ENCODE data around the gene PSMB7. TPM values are rescaled to one million over a fixed set of nuclear protein-coding genes. Genes with fewer than 3 reads are reported as not detected.
A peak's percentile ranks its signal among the peaks of the same experiment; 100 is the strongest.

The PSMB7 gene
- polyA plus RNA-seq, 4 donors: 139 to 221 (median 189) TPM

- Histone ChIP-seq H3K27me3 (ENCODE audit: control insufficient read depth in 3 of 3, insufficient read depth in 3 of 3, low read length in 3 of 3) (no peaks in the 10 kb centered on the region), H3K9me3 (ENCODE audit: control insufficient read depth in 2 of 2, insufficient read depth in 1 of 2, low read depth in 1 of 2, low read length in 1 of 2) (no peaks in the 10 kb centered on the region), H3K36me3 (ENCODE audit: control insufficient read depth in 3 of 3, insufficient read depth in 2 of 3, low read depth in 1 of 3, low read length in 3 of 3) (peaks cover 0 to 24% (median 3%) of the 10 kb centered on the region in 3 donors), H3K27ac (ENCODE audit: low read depth in 1 of 3, low read length in 2 of 3) (no peak overlapping the region), H3K4me3 (ENCODE audit: low read depth in 1 of 3, low read length in 3 of 3) (no peak overlapping the region), H3K4me1 (ENCODE audit: control insufficient read depth in 3 of 3, insufficient read depth in 2 of 3, low read depth in 1 of 3, low read length in 2 of 3) (peaks cover 2 to 10% (median 4%) of the 10 kb centered on the region in 3 donors)
- FAIRE-seq (no peak), DNase-seq (no peak)
- 88 to 94% (median 94%) methylated on average over 12 of the region's 12 CpGs for WGBS, 3 donors
These were observed 22.9 kb downstream of the PSMB7 start for GRCh38 chr9:124392254-124392870.

GRCh38 chr9:124390794-124391658 is 24.2 kb downstream of the PSMB7 start:
- FAIRE-seq (no peak), DNase-seq (peak; percentile 22 to 82)
- Histone ChIP-seq H3K4me3 (ENCODE audit: low read depth in 1 of 3, low read length in 3 of 3) (no peak overlapping the region), H3K4me1 (ENCODE audit: control insufficient read depth in 3 of 3, insufficient read depth in 2 of 3, low read depth in 1 of 3, low read length in 2 of 3) (peaks cover 2 to 15% (median 6%) of the 10 kb centered on the region in 3 donors), H3K27ac (ENCODE audit: low read depth in 1 of 3, low read length in 2 of 3) (peak overlapping the region in 1 of 3 donors; percentile 25), H3K9me3 (ENCODE audit: control insufficient read depth in 2 of 2, insufficient read depth in 1 of 2, low read depth in 1 of 2, low read length in 1 of 2) (no peaks in the 10 kb centered on the region), H3K36me3 (ENCODE audit: control insufficient read depth in 3 of 3, insufficient read depth in 2 of 3, low read depth in 1 of 3, low read length in 3 of 3) (peaks cover 0 to 21% (median 3%) of the 10 kb centered on the region in 3 donors), H3K27me3 (ENCODE audit: control insufficient read depth in 3 of 3, insufficient read depth in 3 of 3, low read length in 3 of 3) (no peaks in the 10 kb centered on the region)
- WGBS, 3 donors: 28 to 48% (median 37%) methylated on average over 9 of the region's 9 CpGs

- DNase-seq (peak in 1 of 2 donors; percentile 5), FAIRE-seq (no peak)
- H3K27me3 ChIP-seq (ENCODE audit: control insufficient read depth in 3 of 3, insufficient read depth in 3 of 3, low read length in 3 of 3): no peaks in the 10 kb centered on the region
- peaks cover 0 to 18% (median 3%) of the 10 kb centered on the region in 3 donors for H3K36me3 ChIP-seq (ENCODE audit: control insufficient read depth in 3 of 3, insufficient read depth in 2 of 3, low read depth in 1 of 3, low read length in 3 of 3)
- H3K27ac ChIP-seq (ENCODE audit: low read depth in 1 of 3, low read length in 2 of 3): no peak overlapping the region
- 72 to 92% (median 74%) methylated on average over 7 of the region's 7 CpGs for WGBS, 3 donors
- no peaks in the 10 kb centered on the region for H3K9me3 ChIP-seq (ENCODE audit: control insufficient read depth in 2 of 2, insufficient read depth in 1 of 2, low read depth in 1 of 2, low read length in 1 of 2)
- peaks cover 2 to 15% (median 6%) of the 10 kb centered on the region in 3 donors for H3K4me1 ChIP-seq (ENCODE audit: control insufficient read depth in 3 of 3, insufficient read depth in 2 of 3, low read depth in 1 of 3, low read length in 2 of 3)
- no peak overlapping the region for H3K4me3 ChIP-seq (ENCODE audit: low read depth in 1 of 3, low read length in 3 of 3)
These were observed 25.9 kb downstream of the PSMB7 start for GRCh38 chr9:124389146-124389939.

- DNase-seq (no peak), FAIRE-seq (no peak)
- no peak overlapping the region for H3K27ac ChIP-seq (ENCODE audit: low read depth in 1 of 3, low read length in 2 of 3)
- H3K36me3 ChIP-seq (ENCODE audit: control insufficient read depth in 3 of 3, insufficient read depth in 2 of 3, low read depth in 1 of 3, low read length in 3 of 3): peaks cover 0 to 21% (median 5%) of the 10 kb centered on the region in 3 donors
- H3K4me1 ChIP-seq (ENCODE audit: control insufficient read depth in 3 of 3, insufficient read depth in 2 of 3, low read depth in 1 of 3, low read length in 2 of 3): peaks cover 2 to 15% (median 6%) of the 10 kb centered on the region in 3 donors
- 90 to 92% (median 91%) methylated on average over 12 of the region's 12 CpGs for WGBS, 3 donors
- H3K27me3 ChIP-seq (ENCODE audit: control insufficient read depth in 3 of 3, insufficient read depth in 3 of 3, low read length in 3 of 3): no peaks in the 10 kb centered on the region
- no peak overlapping the region for H3K4me3 ChIP-seq (ENCODE audit: low read depth in 1 of 3, low read length in 3 of 3)
- no peaks in the 10 kb centered on the region for H3K9me3 ChIP-seq (ENCODE audit: control insufficient read depth in 2 of 2, insufficient read depth in 1 of 2, low read depth in 1 of 2, low read length in 1 of 2)
These were observed 26.8 kb downstream of the PSMB7 start for GRCh38 chr9:124388275-124389048.

- Histone ChIP-seq H3K36me3 (ENCODE audit: control insufficient read depth in 3 of 3, insufficient read depth in 2 of 3, low read depth in 1 of 3, low read length in 3 of 3) (peaks cover 0 to 18% (median 5%) of the 10 kb centered on the region in 3 donors), H3K4me3 (ENCODE audit: low read depth in 1 of 3, low read length in 3 of 3) (no peak overlapping the region), H3K27ac (ENCODE audit: low read depth in 1 of 3, low read length in 2 of 3) (peak overlapping the region in 1 of 3 donors; percentile 10), H3K27me3 (ENCODE audit: control insufficient read depth in 3 of 3, insufficient read depth in 3 of 3, low read length in 3 of 3) (no peaks in the 10 kb centered on the region), H3K9me3 (ENCODE audit: control insufficient read depth in 2 of 2, insufficient read depth in 1 of 2, low read depth in 1 of 2, low read length in 1 of 2) (no peaks in the 10 kb centered on the region), H3K4me1 (ENCODE audit: control insufficient read depth in 3 of 3, insufficient read depth in 2 of 3, low read depth in 1 of 3, low read length in 2 of 3) (peaks cover 2 to 14% (median 6%) of the 10 kb centered on the region in 3 donors)
- WGBS, 3 donors: 30 to 65% (median 46%) methylated on average over 3 of the region's 3 CpGs
- FAIRE-seq: no peak
- DNase-seq: peak; percentile 73 to 84
These were observed 29.0 kb downstream of the PSMB7 start for GRCh38 chr9:124386201-124386600.

- Histone ChIP-seq H3K27ac (ENCODE audit: low read depth in 1 of 3, low read length in 2 of 3) (no peak overlapping the region), H3K4me1 (ENCODE audit: control insufficient read depth in 3 of 3, insufficient read depth in 2 of 3, low read depth in 1 of 3, low read length in 2 of 3) (peaks cover 2 to 8% (median 2%) of the 10 kb centered on the region in 3 donors), H3K27me3 (ENCODE audit: control insufficient read depth in 3 of 3, insufficient read depth in 3 of 3, low read length in 3 of 3) (no peaks in the 10 kb centered on the region), H3K9me3 (ENCODE audit: control insufficient read depth in 2 of 2, insufficient read depth in 1 of 2, low read depth in 1 of 2, low read length in 1 of 2) (no peaks in the 10 kb centered on the region), H3K36me3 (ENCODE audit: control insufficient read depth in 3 of 3, insufficient read depth in 2 of 3, low read depth in 1 of 3, low read length in 3 of 3) (peaks cover 0 to 18% (median 5%) of the 10 kb centered on the region in 3 donors), H3K4me3 (ENCODE audit: low read depth in 1 of 3, low read length in 3 of 3) (no peak overlapping the region)
- FAIRE-seq: no peak
- 78 to 94% (median 87%) methylated on average over 7 of the region's 7 CpGs for WGBS, 3 donors
- DNase-seq: no peak
These were observed 29.6 kb downstream of the PSMB7 start for GRCh38 chr9:124385623-124386022.

- no peaks in the 10 kb centered on the region for H3K9me3 ChIP-seq (ENCODE audit: control insufficient read depth in 2 of 2, insufficient read depth in 1 of 2, low read depth in 1 of 2, low read length in 1 of 2)
- peaks cover 0 to 23% (median 5%) of the 10 kb centered on the region in 3 donors for H3K36me3 ChIP-seq (ENCODE audit: control insufficient read depth in 3 of 3, insufficient read depth in 2 of 3, low read depth in 1 of 3, low read length in 3 of 3)
- no peak overlapping the region for H3K27ac ChIP-seq (ENCODE audit: low read depth in 1 of 3, low read length in 2 of 3)
- DNase-seq (no peak), FAIRE-seq (no peak)
- 90 to 93% (median 93%) methylated on average over 5 of the region's 5 CpGs for WGBS, 3 donors
- no peak overlapping the region for H3K4me3 ChIP-seq (ENCODE audit: low read depth in 1 of 3, low read length in 3 of 3)
- peaks cover 2 to 8% (median 2%) of the 10 kb centered on the region in 3 donors for H3K4me1 ChIP-seq (ENCODE audit: control insufficient read depth in 3 of 3, insufficient read depth in 2 of 3, low read depth in 1 of 3, low read length in 2 of 3)
- no peaks in the 10 kb centered on the region for H3K27me3 ChIP-seq (ENCODE audit: control insufficient read depth in 3 of 3, insufficient read depth in 3 of 3, low read length in 3 of 3)
These were observed 30.4 kb downstream of the PSMB7 start for GRCh38 chr9:124384846-124385245.

Data from small intestine (tissue), 7 donors.